ENCODE measurements around the gene KLHL36.
"Not testable (repeated sequence)": the region's sequence is repeated elsewhere in the genome, so short reads cannot be mapped to it uniquely, and the experiment has no call there.

KLHL36 gene

GRCh38 chr16:84616515-84616914 is 31.8 kb upstream of the KLHL36 start:
- DNase-seq = no peak

- DNase-seq = no peak
These were observed 31.1 kb upstream of the KLHL36 start for GRCh38 chr16:84617041-84617790.

GRCh38 chr16:84617791-84618580 is 30.3 kb upstream of the KLHL36 start, which contains the start of gene COTL1:
Gene COTL1 (minus strand): TSS chr16:84618078. CDS start chr16:84617914, 164 bp downstream.
- DNase-seq = peak; percentile 100

GRCh38 chr16:84618581-84619460 is 29.5 kb upstream of the KLHL36 start:
- DNase-seq = peak; percentile 99

- DNase-seq = not testable (repeated sequence)
These were observed 27.4 kb upstream of the KLHL36 start for GRCh38 chr16:84620913-84621312.

GRCh38 chr16:84625556-84625955 is 22.8 kb upstream of the KLHL36 start:
- DNase-seq = no peak

GRCh38 chr16:84628226-84628731 is 20.0 kb upstream of the KLHL36 start:
- no peak for DNase-seq

- DNase-seq = no peak
These were observed 18.7 kb upstream of the KLHL36 start for GRCh38 chr16:84629580-84629979.

- no peak for DNase-seq
These were observed 18.3 kb upstream of the KLHL36 start for GRCh38 chr16:84630009-84630408.

- no peak for DNase-seq
These were observed 17.7 kb upstream of the KLHL36 start for GRCh38 chr16:84630446-84631152.

- DNase-seq = no peak
These were observed 17.2 kb upstream of the KLHL36 start for GRCh38 chr16:84631153-84631466.

- no peak for DNase-seq
These were observed 16.4 kb upstream of the KLHL36 start for GRCh38 chr16:84631886-84632285.

- DNase-seq = not testable (repeated sequence)
These were observed 15.4 kb upstream of the KLHL36 start for GRCh38 chr16:84632862-84633261.

GRCh38 chr16:84633622-84634021 is 14.7 kb upstream of the KLHL36 start:
- no peak for DNase-seq

- DNase-seq = no peak
These were observed 12.6 kb upstream of the KLHL36 start for GRCh38 chr16:84635702-84636101.

GRCh38 chr16:84637709-84638108 is 10.6 kb upstream of the KLHL36 start:
- DNase-seq = no peak

- no peak for DNase-seq
These were observed 10.0 kb upstream of the KLHL36 start for GRCh38 chr16:84638231-84638806.

- no peak for DNase-seq
These were observed 8.2 kb upstream of the KLHL36 start for GRCh38 chr16:84640145-84640544.

- no peak for DNase-seq
These were observed 6.5 kb upstream of the KLHL36 start for GRCh38 chr16:84641643-84642358.

- DNase-seq = peak; percentile 89
These were observed 5.1 kb upstream of the KLHL36 start for GRCh38 chr16:84643180-84643583.

GRCh38 chr16:84643674-84644073 is 4.6 kb upstream of the KLHL36 start:
- DNase-seq = no peak

Measured in fibroblast of skin of abdomen (primary cell).